Vagina (tissue), 2 donors: ENCODE data around the gene CTDSPL. TPM values are rescaled to one million over a fixed set of nuclear protein-coding genes. Genes with fewer than 3 reads are reported as not detected.

Source experiments
- DNase-seq, 2 donors: peaks; one replicate each; pipeline ENCODE4 v3.0.0-alpha.2; 2017; ENCODE audit errors: extremely low spot score in 2 of 2
- H3K27ac ChIP-seq: fragments of 200-600 bp; sonication (generic); one replicate; pipeline ENCODE4 v1.5.1; 2019
- H3K27me3 ChIP-seq: fragments of 200-600 bp; sonication (generic); one replicate; pipeline ENCODE4 v1.5.1; 2019
- H3K36me3 ChIP-seq, 2 donors: fragments of 200-600 bp; sonication (generic); one replicate each; pipeline ENCODE4 v1.5.1; 2017 to 2019
- H3K4me1 ChIP-seq: fragments of 200-600 bp; sonication (generic); one replicate; pipeline ENCODE4 v1.5.1; 2019
- H3K4me3 ChIP-seq, 2 donors: fragments of 200-600 bp; sonication (generic); 1 replicate in 1 of 2; 2 replicates in 1 of 2; pipeline ENCODE4 v1.5.1; 2016 to 2019
- H3K9me3 ChIP-seq: fragments of 200-600 bp; sonication (generic); one replicate; pipeline ENCODE4 v1.5.1; 2019
- CTCF ChIP-seq, 3 experiments: fragments of 450-650 bp in 2 of 3; fragments of 200-600 bp in 1 of 3; sonication (generic) in 1 of 3; IDR thresholded peaks; one replicate each; pipeline ENCODE4 v1.5.1; 2017 to 2019; ENCODE audit warnings: antibody characterized with exemption in 3 of 3, mild to moderate bottlenecking in 2 of 3, moderate library complexity in 2 of 3
- POLR2A ChIP-seq, 2 donors: fragments of 450-650 bp; IDR thresholded peaks; one replicate each; pipeline ENCODE4 v1.6.1; 2017; ENCODE audit warnings: antibody characterized with exemption in 2 of 2, mild to moderate bottlenecking in 2 of 2, moderate library complexity in 2 of 2
- POLR2AphosphoS5 ChIP-seq, 2 donors: sonication (generic); formaldehyde crosslinking; IDR thresholded peaks; one replicate each; pipeline ENCODE4 v1.9.0; 2017; ENCODE audit warnings: antibody characterized with exemption in 2 of 2, mild to moderate bottlenecking in 2 of 2, low read depth in 1 of 2; ENCODE audit not compliant: insufficient read depth in 1 of 2
- intact Hi-C: fragments of 100-400 bp; cut with DNase I; formaldehyde crosslinking; loops from one replicate; pipeline ENCODE4 v1.15.1; 2023
- total RNA-seq: library from RNA; depleted of rRNA; stranded (reverse); fragments of >200 nt; gene quantifications from one replicate; pipeline ENCODE4 v1.2.3, GENCODE V29; 2016

The CTDSPL gene
- total RNA-seq, 1 donor from 2014 or later = 28.0 TPM

- DNase-seq = no peak
- Histone ChIP-seq H3K27ac (peak overlapping the region; percentile 86), H3K4me1 (peaks cover 36% of the 10 kb centered on the region), H3K9me3 (no peaks in the 10 kb centered on the region), H3K4me3 (peak overlapping the region; percentile 62 to 69), H3K27me3 (no peaks in the 10 kb centered on the region), H3K36me3 (no peaks in the 10 kb centered on the region)
- intact Hi-C loops = no loop called here
- TF ChIP-seq CTCF (IDR thresholded peaks at IDR 0.05) (no peak), POLR2AphosphoS5 (IDR thresholded peaks at IDR 0.05; ENCODE audit: insufficient read depth in 1 of 2, low read depth in 1 of 2) (no peak), POLR2A (IDR thresholded peaks at IDR 0.05) (no peak)
Measured at GRCh38 chr3:37993460-37993819, 131.8 kb downstream of the CTDSPL start.

- peak overlapping the region; percentile 62 to 69 for H3K4me3 ChIP-seq
- no peak for DNase-seq
- intact Hi-C loops = no loop called here
- peaks cover 39% of the 10 kb centered on the region for H3K4me1 ChIP-seq
- no peaks in the 10 kb centered on the region for H3K27me3 ChIP-seq
- TF ChIP-seq POLR2A (IDR thresholded peaks at IDR 0.05) (peak in 1 of 2 donors; percentile 43), POLR2AphosphoS5 (IDR thresholded peaks at IDR 0.05; ENCODE audit: insufficient read depth in 1 of 2, low read depth in 1 of 2) (peak; percentile 53 to 93), CTCF (IDR thresholded peaks at IDR 0.05) (no peak)
- no peaks in the 10 kb centered on the region for H3K36me3 ChIP-seq
- H3K9me3 ChIP-seq = no peaks in the 10 kb centered on the region
- peak overlapping the region; percentile 86 for H3K27ac ChIP-seq
Measured at GRCh38 chr3:37993820-37994638, 132.3 kb downstream of the CTDSPL start.

GRCh38 chr3:37994639-37994972 is 132.9 kb downstream of the CTDSPL start:
- intact Hi-C loops = no loop called here
- Histone ChIP-seq H3K9me3 (no peaks in the 10 kb centered on the region), H3K36me3 (no peaks in the 10 kb centered on the region), H3K4me3 (peak overlapping the region; percentile 62 to 69), H3K27ac (peak overlapping the region; percentile 86), H3K27me3 (no peaks in the 10 kb centered on the region), H3K4me1 (peaks cover 39% of the 10 kb centered on the region)
- no peak for TF ChIP-seq POLR2A (IDR thresholded peaks at IDR 0.05)
- no peak for TF ChIP-seq CTCF (IDR thresholded peaks at IDR 0.05)
- TF ChIP-seq POLR2AphosphoS5 (IDR thresholded peaks at IDR 0.05; ENCODE audit: insufficient read depth in 1 of 2, low read depth in 1 of 2) = no peak
- DNase-seq = no peak

GRCh38 chr3:37995652-37996641 is 134.3 kb downstream of the CTDSPL start:
- intact Hi-C loops = no loop called here
- Histone ChIP-seq H3K9me3 (no peaks in the 10 kb centered on the region), H3K27me3 (no peaks in the 10 kb centered on the region), H3K36me3 (no peaks in the 10 kb centered on the region), H3K4me3 (no peak overlapping the region), H3K27ac (no peak overlapping the region), H3K4me1 (peaks cover 39% of the 10 kb centered on the region)
- TF ChIP-seq CTCF (IDR thresholded peaks at IDR 0.05) (no peak), POLR2A (IDR thresholded peaks at IDR 0.05) (no peak), POLR2AphosphoS5 (IDR thresholded peaks at IDR 0.05; ENCODE audit: insufficient read depth in 1 of 2, low read depth in 1 of 2) (no peak)
- DNase-seq = no peak
